H9 (cell line): Measurements from ENCODE around the gene CTNNA3. TPM values are rescaled to one million over a fixed set of nuclear protein-coding genes. Genes with fewer than 3 reads are reported as not detected.

ENCODE experiments used
- DNase-seq: peaks from one replicate; pipeline ENCODE4 v3.0.0-alpha.2; 2017
- H2AFZ ChIP-seq: one replicate; pipeline ENCODE4 v1.6.1; 2013; ENCODE audit warnings: mild to moderate bottlenecking, low read length, control low read depth, moderate library complexity
- H2AK5ac ChIP-seq: 2 replicates; pipeline ENCODE4 v1.6.1; 2013; ENCODE audit warnings: low read length, control low read depth, mixed read lengths; ENCODE audit not compliant: insufficient read length
- H2BK120ac ChIP-seq: one replicate; pipeline ENCODE4 v1.6.1; 2013; ENCODE audit warnings: low read depth, mild to moderate bottlenecking, low read length, control low read depth, inconsistent platforms; ENCODE audit not compliant: poor library complexity, severe bottlenecking
- H2BK12ac ChIP-seq: 2 replicates; pipeline ENCODE4 v1.6.1; 2013; ENCODE audit warnings: low read length, control low read depth, mixed read lengths, low read depth; ENCODE audit not compliant: insufficient read length
- H2BK15ac ChIP-seq: 2 replicates; pipeline ENCODE4 v1.6.1; 2013; ENCODE audit warnings: low read depth, low read length, control low read depth
- H2BK20ac ChIP-seq: one replicate; pipeline ENCODE4 v1.6.1; 2013; ENCODE audit warnings: low read depth, mild to moderate bottlenecking, low read length, control low read depth, inconsistent platforms; ENCODE audit not compliant: poor library complexity, severe bottlenecking
- H2BK5ac ChIP-seq: 2 replicates; pipeline ENCODE4 v1.6.1; 2013; ENCODE audit warnings: low read length, control low read depth, mixed read lengths; ENCODE audit not compliant: insufficient read length
- H3K14ac ChIP-seq: 2 replicates; pipeline ENCODE4 v1.6.1; 2013; ENCODE audit warnings: low read length, control low read depth; ENCODE audit not compliant: insufficient read depth
- H3K18ac ChIP-seq: 2 replicates; pipeline ENCODE4 v1.6.1; 2013; ENCODE audit warnings: low read depth, mild to moderate bottlenecking, mixed read lengths, low read length, control low read depth; ENCODE audit not compliant: insufficient read length
- H3K23ac ChIP-seq: 2 replicates; pipeline ENCODE4 v1.6.1; 2013; ENCODE audit warnings: low read length, control low read depth, mixed read lengths, low read depth; ENCODE audit not compliant: insufficient read length
- H3K23me2 ChIP-seq: 2 replicates; pipeline ENCODE4 v1.6.1; 2013; ENCODE audit warnings: low read depth, mild to moderate bottlenecking, mixed read lengths, low read length, control low read depth; ENCODE audit not compliant: insufficient read length, poor library complexity, severe bottlenecking
- H3K27ac ChIP-seq: 2 replicates; pipeline ENCODE4 v1.5.1; 2013; ENCODE audit warnings: low read length, control low read depth, mixed read lengths, low read depth; ENCODE audit not compliant: insufficient read length
- H3K27me3 ChIP-seq: 2 replicates; pipeline ENCODE4 v1.6.1; 2013; ENCODE audit warnings: low read length, control low read depth, inconsistent platforms; ENCODE audit not compliant: insufficient read depth
- H3K4ac ChIP-seq: 2 replicates; pipeline ENCODE4 v1.6.1; 2013; ENCODE audit warnings: low read depth, mild to moderate bottlenecking, control low read depth, inconsistent platforms, low read length, moderate library complexity
- H3K4me1 ChIP-seq: 2 replicates; pipeline ENCODE4 v1.6.1; 2013; ENCODE audit warnings: low read length, control low read depth, inconsistent platforms; ENCODE audit not compliant: insufficient read depth
- H3K4me2 ChIP-seq: 2 replicates; pipeline ENCODE4 v1.6.1; 2013; ENCODE audit warnings: low read length, control low read depth, mixed read lengths; ENCODE audit not compliant: insufficient read length, insufficient read depth
- H3K56ac ChIP-seq: 2 replicates; pipeline ENCODE4 v1.6.1; 2013; ENCODE audit warnings: low read depth, mild to moderate bottlenecking, mixed read lengths, low read length, control low read depth; ENCODE audit not compliant: insufficient read length
- H3K79me1 ChIP-seq: 2 replicates; pipeline ENCODE4 v1.6.1; 2013; ENCODE audit warnings: low read depth, mild to moderate bottlenecking, moderate library complexity, low read length, control low read depth, inconsistent platforms; ENCODE audit not compliant: insufficient read depth, poor library complexity, severe bottlenecking
- H3K79me2 ChIP-seq: 2 replicates; pipeline ENCODE4 v1.6.1; 2013; ENCODE audit warnings: low read length, control low read depth, inconsistent platforms; ENCODE audit not compliant: insufficient read depth
- H3K9ac ChIP-seq: 2 replicates; pipeline ENCODE4 v1.6.1; 2013; ENCODE audit warnings: low read length, control low read depth, mixed read lengths; ENCODE audit not compliant: insufficient read length; ENCODE audit errors: extremely low read depth
- H3K9me3 ChIP-seq: one replicate; pipeline ENCODE4 v1.6.1; 2013; ENCODE audit warnings: low read depth, low read length, inconsistent platforms; ENCODE audit not compliant: control insufficient read depth
- H3T11ph ChIP-seq: one replicate; pipeline ENCODE4 v1.6.1; 2013; ENCODE audit warnings: mild to moderate bottlenecking, low read length, control low read depth, inconsistent platforms
- H4K20me1 ChIP-seq: one replicate; pipeline ENCODE4 v1.6.1; 2013; ENCODE audit not compliant: control insufficient read depth, insufficient read length, insufficient read depth
- H4K5ac ChIP-seq: 2 replicates; pipeline ENCODE4 v1.6.1; 2013; ENCODE audit warnings: low read depth, mild to moderate bottlenecking, mixed read lengths, low read length, control low read depth; ENCODE audit not compliant: insufficient read length
- H4K8ac ChIP-seq: replicated peaks from 2 replicates; pipeline ENCODE4 v1.6.1; 2013; ENCODE audit warnings: low read length, control low read depth, mixed read lengths, low read depth; ENCODE audit not compliant: insufficient read length
- H4K91ac ChIP-seq: 2 replicates; pipeline ENCODE4 v1.6.1; 2013; ENCODE audit warnings: low read depth, mild to moderate bottlenecking, moderate library complexity, mixed read lengths, low read length, control low read depth; ENCODE audit not compliant: insufficient read length
- H3K27ac Mint-ChIP-seq, 3 experiments: 2 replicates in 2 of 3; 3 replicates in 1 of 3; pipeline ENCODE4 v1.8.0; 2020 to 2021; ENCODE audit warnings: mixed read lengths in 3 of 3, mild to moderate bottlenecking in 1 of 3, moderate library complexity in 1 of 3
- H3K27me3 Mint-ChIP-seq: 2 replicates; pipeline ENCODE4 v1.8.0; 2021; ENCODE audit warnings: low read depth, mild to moderate bottlenecking, moderate library complexity, mixed read lengths
- H3K36me3 Mint-ChIP-seq, 3 experiments: 2 replicates in 2 of 3; 3 replicates in 1 of 3; pipeline ENCODE4 v1.8.0; 2020 to 2021; ENCODE audit warnings: low read depth in 3 of 3, mixed read lengths in 3 of 3; ENCODE audit not compliant: insufficient read depth in 1 of 3
- H3K4me1 Mint-ChIP-seq, 2 experiments: 2 replicates each; pipeline ENCODE4 v1.8.0; 2020; ENCODE audit warnings: mixed read lengths in 2 of 2
- H3K4me3 Mint-ChIP-seq, 2 experiments: 2 replicates in 1 of 2; 3 replicates in 1 of 2; pipeline ENCODE4 v1.8.0; 2020 to 2021; ENCODE audit warnings: mild to moderate bottlenecking in 2 of 2, mixed read lengths in 2 of 2, moderate library complexity in 1 of 2
- H3K9me3 Mint-ChIP-seq, 2 experiments: 2 replicates in 1 of 2; 3 replicates in 1 of 2; pipeline ENCODE4 v1.8.0; 2020; ENCODE audit warnings: mild to moderate bottlenecking in 2 of 2, mixed read lengths in 2 of 2, moderate library complexity in 1 of 2
- CTCF ChIP-seq: fragments of 200-600 bp; sonication (generic); conservative IDR thresholded peaks from 3 replicates; pipeline ENCODE4 v1.8.0; 2021; ENCODE audit warnings: antibody characterized with exemption, mild to moderate bottlenecking
- WGBS: extraction: QIAGEN DNeasy Blood & Tissue Kit; methylation state at CpG from one replicate; pipeline ENCODE4 v1.1.7; 2013; ENCODE audit warnings: missing lambda C conversion rate, low lambda C conversion rate, mixed read lengths; ENCODE audit not compliant: insufficient read length; ENCODE audit errors: extremely low coverage; 5-methylcytosine and 5-hydroxymethylcytosine counted together
- total RNA-seq: library from RNA; stranded (reverse); gene quantifications from 2 replicates; pipeline ENCODE4 v1.2.1, GENCODE V29; 2021

Gene CTNNA3
- total RNA-seq, 1 experiment from 2014 or later, result 3.3 TPM

GRCh38 chr10:67657775-67658174 is 38.2 kb downstream of the CTNNA3 start:
- Histone ChIP-seq H4K20me1 (no peaks in the 10 kb centered on the region), H3K4me2 (no peak overlapping the region)
- no peaks in the 10 kb centered on the region for H3K27me3 Mint-ChIP-seq

More at GRCh38 chr10:67657775-67658174, 38.2 kb downstream of the CTNNA3 start:
- H4K5ac ChIP-seq, result no peak overlapping the region
- no peak overlapping the region for H3K18ac ChIP-seq
- no peak overlapping the region for H3T11ph ChIP-seq
- TF ChIP-seq CTCF, result peak; percentile 39; the same call in 2 of the 3 replicates
- H2AFZ ChIP-seq, result no peak overlapping the region
- no peak overlapping the region for H2AK5ac ChIP-seq
- H3K79me2 ChIP-seq, result no peaks in the 10 kb centered on the region
- Mint-ChIP-seq H3K4me1 (peaks cover 7 to 8% of the 10 kb centered on the region in 2 experiments), H3K36me3 (no peaks in the 10 kb centered on the region), H3K27ac (no peak overlapping the region), H3K9me3 (no peaks in the 10 kb centered on the region), H3K4me3 (no peak overlapping the region)
- WGBS, result no CpG with 5 or more reads among the region's 4 CpGs
- no peak overlapping the region for H2BK15ac ChIP-seq
- H2BK20ac ChIP-seq, result no peak overlapping the region
- no peak overlapping the region for H3K9ac ChIP-seq
- no peak overlapping the region for H3K56ac ChIP-seq
- no peak overlapping the region for H3K4ac ChIP-seq
- H2BK12ac ChIP-seq, result no peak overlapping the region
- no peaks in the 10 kb centered on the region for H3K79me1 ChIP-seq
- H3K27me3 ChIP-seq, result no peaks in the 10 kb centered on the region
- H3K23ac ChIP-seq, result no peak overlapping the region
- H3K4me1 ChIP-seq, result peaks cover 2% of the 10 kb centered on the region; the same call in 1 of the 2 replicates
- H3K9me3 ChIP-seq, result no peaks in the 10 kb centered on the region
- H2BK120ac ChIP-seq, result no peak overlapping the region
- H4K91ac ChIP-seq, result no peak overlapping the region
- no peak overlapping the region for H4K8ac ChIP-seq
- H3K14ac ChIP-seq, result no peak overlapping the region
- peak; percentile 52 for DNase-seq
- H3K23me2 ChIP-seq, result no peaks in the 10 kb centered on the region
- H3K27ac ChIP-seq, result no peak overlapping the region
- H2BK5ac ChIP-seq, result no peak overlapping the region
